HL-60 (cell line): ENCODE results near the gene DCBLD1.

ENCODE experiments used
- DNase-seq, 2 experiments: peaks; one replicate each; pipeline ENCODE4 v3.0.0-alpha.2; 2010 to 2020; ENCODE audit warnings: low read depth in 1 of 2, low spot score in 1 of 2
- H3K27ac ChIP-seq: fragments of 250-450 bp; sonication (Bioruptor Pico); replicated peaks from 2 replicates; pipeline ENCODE4 v1.5.1; 2020; ENCODE audit warnings: mild to moderate bottlenecking, moderate library complexity
- H3K27me3 ChIP-seq: fragments of 250-450 bp; sonication (Bioruptor Pico); 2 replicates; pipeline ENCODE4 v1.5.1; 2021; ENCODE audit warnings: mild to moderate bottlenecking, moderate library complexity; ENCODE audit not compliant: insufficient read depth, poor library complexity, severe bottlenecking
- H3K4me3 ChIP-seq: replicated peaks from 2 replicates; pipeline ENCODE4 v1.5.1; 2011; ENCODE audit warnings: mild to moderate bottlenecking, control low read depth, low read length; ENCODE audit not compliant: insufficient read depth
- CTCF ChIP-seq: IDR thresholded peaks from one replicate; pipeline ENCODE4 v1.5.1; 2011; ENCODE audit warnings: low read length, control low read depth, inconsistent platforms; ENCODE audit not compliant: insufficient read depth
- GABPA ChIP-seq: IDR thresholded peaks from 2 replicates; pipeline ENCODE4 v1.6.1; 2012; ENCODE audit warnings: low read depth
- POLR2AphosphoS5 ChIP-seq: IDR thresholded peaks from 2 replicates; pipeline ENCODE4 v1.6.1; 2012; ENCODE audit warnings: low read depth
- REST ChIP-seq: IDR thresholded peaks from 2 replicates; pipeline ENCODE4 v1.6.1; 2012; ENCODE audit warnings: low read depth; ENCODE audit not compliant: insufficient replicate concordance
- SPI1 ChIP-seq: IDR thresholded peaks from 2 replicates; pipeline ENCODE4 v1.6.1; 2012; ENCODE audit warnings: low read depth, mild to moderate bottlenecking, borderline replicate concordance

DCBLD1 gene

GRCh38 chr6:117493470-117493869 lies 11.0 kb downstream of the DCBLD1 start:
- Histone ChIP-seq H3K27me3 (no peaks in the 10 kb centered on the region), H3K4me3 (no peak overlapping the region), H3K27ac (no peak overlapping the region)
- no peak for DNase-seq
- TF ChIP-seq POLR2AphosphoS5 (no peak), REST (no peak), SPI1 (no peak), CTCF (no peak), GABPA (no peak)

- Histone ChIP-seq H3K27me3 (no peaks in the 10 kb centered on the region), H3K27ac (no peak overlapping the region), H3K4me3 (no peak overlapping the region)
- DNase-seq: no peak
- TF ChIP-seq GABPA (no peak), SPI1 (peak; percentile 70; the same call in 1 of the 2 replicates), POLR2AphosphoS5 (no peak), REST (no peak)
Measured at GRCh38 chr6:117494283-117494682, 11.8 kb downstream of the DCBLD1 start.

- H3K27me3 ChIP-seq: no peaks in the 10 kb centered on the region
- no peak for DNase-seq
- no peak overlapping the region for H3K27ac ChIP-seq
- H3K4me3 ChIP-seq: no peak overlapping the region
- TF ChIP-seq SPI1: no peak
- TF ChIP-seq POLR2AphosphoS5: no peak
- no peak for TF ChIP-seq CTCF
- no peak for TF ChIP-seq GABPA
Measured at GRCh38 chr6:117494694-117495318, 12.3 kb downstream of the DCBLD1 start.

GRCh38 chr6:117495425-117495824 lies 13.0 kb downstream of the DCBLD1 start:
- Histone ChIP-seq H3K27ac (no peak overlapping the region), H3K27me3 (no peaks in the 10 kb centered on the region), H3K4me3 (no peak overlapping the region)
- no peak for DNase-seq
- TF ChIP-seq CTCF (no peak), GABPA (no peak), REST (no peak)
